HepG2 (cell line): ENCODE data around the gene AAMP. TPM values are rescaled to one million over a fixed set of nuclear protein-coding genes. Genes with fewer than 3 reads are reported as not detected.

ENCODE experiments used
- ETS1 ChIP-seq: sonication (generic); formaldehyde crosslinking; IDR thresholded peaks from 2 replicates; pipeline ENCODE4 v1.4.0; 2020; ENCODE audit warnings: missing genetic modification reagents
- FOXA1 ChIP-seq, 2 experiments: fragments of 450-650 bp in 1 of 2; sonication (generic) in 1 of 2; formaldehyde crosslinking in 1 of 2; IDR thresholded peaks; 2 replicates each; pipeline versions ENCODE4 v1.4.0 to v1.6.1; 2016 to 2020; ENCODE audit warnings: missing genetic modification reagents in 1 of 2
- GABPA ChIP-seq, 2 experiments: IDR thresholded peaks; 2 replicates each; pipeline ENCODE4 v1.6.1; 2011 to 2016; ENCODE audit warnings: low read depth in 2 of 2, low read length in 1 of 2, missing biosample characterization in 1 of 2, missing genetic modification characterization in 1 of 2
- HMG20A ChIP-seq: IDR thresholded peaks from 2 replicates; pipeline ENCODE4 v1.6.1; 2016; ENCODE audit warnings: borderline replicate concordance
- HOMEZ ChIP-seq: IDR thresholded peaks from 2 replicates; pipeline ENCODE4 v1.6.1; 2016; ENCODE audit warnings: low read depth
- KDM2A ChIP-seq: sonication (generic); formaldehyde crosslinking; IDR thresholded peaks from 2 replicates; pipeline ENCODE4 v1.4.0; 2020; ENCODE audit warnings: low read depth, missing genetic modification reagents, borderline replicate concordance
- MBD4 ChIP-seq: IDR thresholded peaks from 2 replicates; pipeline ENCODE4 v1.6.1; 2012; ENCODE audit warnings: low read length, inconsistent platforms, borderline replicate concordance
- MED1 ChIP-seq: sonication (generic); formaldehyde crosslinking; IDR thresholded peaks from 2 replicates; pipeline ENCODE4 v1.4.0; 2020; ENCODE audit warnings: missing genetic modification reagents
- MNT ChIP-seq: fragments of 450-650 bp; IDR thresholded peaks from 2 replicates; pipeline ENCODE4 v1.6.1; 2016
- REST ChIP-seq, 2 experiments: IDR thresholded peaks; 2 replicates each; pipeline ENCODE4 v1.6.1; 2011 to 2012; ENCODE audit warnings: low read length in 2 of 2, borderline replicate concordance in 1 of 2, low read depth in 1 of 2, mild to moderate bottlenecking in 1 of 2, moderate library complexity in 1 of 2
- RFX5 ChIP-seq: IDR thresholded peaks from 2 replicates; pipeline ENCODE4 v1.6.1; 2011; ENCODE audit warnings: low read depth, low read length, improper control_type of control experiment
- SMAD1 ChIP-seq: sonication (generic); formaldehyde crosslinking; IDR thresholded peaks from 2 replicates; pipeline ENCODE4 v1.4.0; 2020; ENCODE audit warnings: missing genetic modification reagents, low read depth, mild to moderate bottlenecking, borderline replicate concordance
- TEF ChIP-seq: sonication (generic); formaldehyde crosslinking; IDR thresholded peaks from 2 replicates; pipeline ENCODE4 v1.5.0; 2020; ENCODE audit warnings: missing genetic modification reagents
- ZBTB25 ChIP-seq: IDR thresholded peaks from 2 replicates; pipeline ENCODE4 v1.6.1; 2018; ENCODE audit warnings: missing genetic modification reagents
- ZFP36L1 ChIP-seq: sonication (generic); formaldehyde crosslinking; IDR thresholded peaks from 2 replicates; pipeline ENCODE4 v1.8.0; 2022; ENCODE audit warnings: mild to moderate bottlenecking, missing genetic modification reagents, moderate library complexity
- ZNF335 ChIP-seq: sonication (generic); formaldehyde crosslinking; IDR thresholded peaks from 2 replicates; pipeline ENCODE4 v1.4.0; 2020; ENCODE audit warnings: missing genetic modification reagents
- ZNF629 ChIP-seq: sonication (generic); formaldehyde crosslinking; conservative IDR thresholded peaks from 2 replicates; pipeline ENCODE4 v1.5.0; 2020; ENCODE audit warnings: missing genetic modification reagents
- ZNF761 ChIP-seq: sonication (generic); formaldehyde crosslinking; conservative IDR thresholded peaks from 2 replicates; pipeline ENCODE4 v1.4.0; 2020; ENCODE audit warnings: mild to moderate bottlenecking, missing genetic modification reagents
- polyA plus RNA-seq, 8 experiments: library from polyadenylated mRNA; depleted of rRNA in 3 of 8; stranded (reverse) in 7 of 8; unstranded in 1 of 8; fragments of >200 nt; fragmentation: Illumina TruSeq in 4 of 8; extraction: Trizol in 4 of 8; gene quantifications; 2 replicates each; pipeline versions ENCODE4 v1.2.1 to v1.2.3, GENCODE V29; 2011 to 2016; ENCODE audit warnings: low read depth in 4 of 8, missing spikeins in 1 of 8, mixed read lengths in 1 of 8; ENCODE audit not compliant: insufficient read depth in 1 of 8
- total RNA-seq, 5 experiments: library from RNA; depleted of rRNA; stranded (reverse); fragments of >200 nt; fragmentation: Illumina TruSeq; extraction: Trizol; gene quantifications; 2 replicates each; pipeline ENCODE4 v1.2.3, GENCODE V29; 2016; ENCODE audit warnings: low read depth in 1 of 5

Gene AAMP
- total and polyA plus RNA-seq, 2 of the 13 experiments (the other 11 are each of a cell fraction or from before 2014, with no cell fraction given), result 110 to 186 TPM

GRCh38 chr2:218284106-218284811 lies 14.3 kb upstream of the AAMP start (continued):
- TF ChIP-seq ZBTB25 (CRISPR knock-in tag), result no peak
- no peak for TF ChIP-seq ZFP36L1
- TF ChIP-seq RFX5, result no peak
- TF ChIP-seq ETS1 (CRISPR knock-in tag), result no peak
- TF ChIP-seq KDM2A, result no peak; the same call in 1 of the 2 replicates
- no peak for TF ChIP-seq GABPA (IDR thresholded peaks at IDR 0.05; ENCODE audit: low read depth, low read length)
- TF ChIP-seq GABPA (CRISPR knock-in tag; IDR thresholded peaks at IDR 0.05; ENCODE audit: low read depth), result no peak
- no peak for TF ChIP-seq MBD4
- no peak for TF ChIP-seq MNT
- no peak for TF ChIP-seq TEF (CRISPR knock-in tag)
- no peak for TF ChIP-seq FOXA1 (IDR thresholded peaks at IDR 0.05)
- TF ChIP-seq FOXA1 (CRISPR knock-in tag; IDR thresholded peaks at IDR 0.05), result no peak
- no peak for TF ChIP-seq REST (IDR thresholded peaks at IDR 0.05; ENCODE audit: borderline replicate concordance in 1 of 2, low read depth in 1 of 2, low read length in 2 of 2)
- no peak for TF ChIP-seq ZNF761
- no peak; the same call in 1 of the 2 replicates for TF ChIP-seq SMAD1 (CRISPR knock-in tag)
- no peak for TF ChIP-seq HMG20A (CRISPR knock-in tag)
- no peak for TF ChIP-seq HOMEZ
- no peak for TF ChIP-seq ZNF335 (CRISPR knock-in tag)
- peak; percentile 95 for TF ChIP-seq ZNF629
- 0 out of 2 replicates have a peak, but pooled peaks have one; percentile 31 for TF ChIP-seq MED1
